Upper lobe of left lung (tissue), 6 donors: ENCODE data around the gene IGIP. TPM values are rescaled to one million over a fixed set of nuclear protein-coding genes. Genes with fewer than 3 reads are reported as not detected.

Source experiments
- ATAC-seq, 2 donors: fragments of 200-7000 bp; cut with Tn5 transposase; one replicate each; pipeline ENCODE4 v1.9.1; 2022; ENCODE audit warnings: mild to moderate bottlenecking in 2 of 2, moderate library complexity in 2 of 2; ENCODE audit not compliant: low FRiP score in 2 of 2
- DNase-seq, 2 donors: peaks; one replicate each; pipeline ENCODE4 v3.0.0-alpha.2; 2019 to 2020
- H3K27ac ChIP-seq, 4 donors: fragments of 200-600 bp; sonication (generic); one replicate each; pipeline ENCODE4 v1.5.1; 2016 to 2019
- H3K27me3 ChIP-seq, 4 donors: fragments of 200-600 bp; sonication (generic); one replicate each; pipeline ENCODE4 v1.5.1; 2017 to 2019
- H3K36me3 ChIP-seq, 4 donors: fragments of 200-600 bp; sonication (generic); one replicate each; pipeline ENCODE4 v1.5.1; 2016 to 2019
- H3K4me1 ChIP-seq, 4 donors: fragments of 200-600 bp; sonication (generic); one replicate each; pipeline ENCODE4 v1.5.1; 2018 to 2019
- H3K4me3 ChIP-seq, 4 donors: fragments of 200-600 bp; sonication (generic); one replicate each; pipeline ENCODE4 v1.5.1; 2017 to 2019; ENCODE audit warnings: mild to moderate bottlenecking in 2 of 4, moderate library complexity in 1 of 4
- H3K9me3 ChIP-seq, 4 donors: fragments of 200-600 bp; sonication (generic); one replicate each; pipeline ENCODE4 v1.5.1; 2018 to 2019
- EP300 ChIP-seq, 4 donors: sonication (generic); formaldehyde crosslinking; IDR thresholded peaks; one replicate each; pipeline ENCODE4 v1.5.1; 2017; ENCODE audit warnings: antibody characterized with exemption in 4 of 4, control low read depth in 2 of 4
- POLR2A ChIP-seq, 4 donors: fragments of 450-650 bp; IDR thresholded peaks; one replicate each; pipeline ENCODE4 v1.5.1; 2016 to 2017; ENCODE audit warnings: antibody characterized with exemption in 4 of 4, mild to moderate bottlenecking in 2 of 4
- POLR2AphosphoS5 ChIP-seq, 2 donors: sonication (generic); formaldehyde crosslinking; IDR thresholded peaks; one replicate each; pipeline ENCODE4 v1.5.1; 2017; ENCODE audit warnings: antibody characterized with exemption in 2 of 2
- WGBS, 2 donors: methylation state at CpG; one replicate each; pipeline ENCODE4 v1.1.5; 2017 to 2018; 5-methylcytosine and 5-hydroxymethylcytosine counted together
- total RNA-seq, 6 donors: library from RNA; depleted of rRNA in 4 of 6; stranded (reverse); fragments of >200 nt in 4 of 6; gene quantifications; one replicate each; pipeline versions ENCODE4 v1.1.0 to v1.2.1, GENCODE V29; 2016 to 2021
- TF ChIP-seq, protein P1 (sequence below), 6 experiments: fragments of 450-650 bp in 4 of 6; fragments of 200-600 bp in 2 of 6; sonication (generic) in 2 of 6; IDR thresholded peaks; one replicate each; pipeline ENCODE4 v1.5.1; 2016 to 2019; ENCODE audit warnings: antibody characterized with exemption in 6 of 6
- donor health status: DM: no; HTN: no; CAD: no; lungs with moderate emphysema.
- donor health status: DM: no; HTN: yes; CAD: no; lungs with severe emphysema.

The IGIP gene
- total RNA-seq = 10 to 100 TPM in 4 of 6 donors, 1 to 10 TPM in 2; 8.4 to 32.8 (median 11.8) TPM

GRCh38 chr5:140125637-140126036 lies at the start of gene IGIP:
TSS of gene IGIP (plus strand) at chr5:140125937. CDS start at chr5:140128477, 2,540 bp downstream.
- WGBS, 2 donors = 97 to 98% methylated on average over 4 of the region's 4 CpGs
- H3K9me3 ChIP-seq = no peaks in the 10 kb centered on the region
- H3K4me1 ChIP-seq = peaks cover 6 to 32% (median 15%) of the 10 kb centered on the region in 4 donors
- ATAC-seq (no peak), DNase-seq (no peak)
- H3K4me3 ChIP-seq = no peak within 1 kb of the TSS
- no peaks in the 10 kb centered on the region for H3K27me3 ChIP-seq
- TF ChIP-seq EP300 (IDR thresholded peaks at IDR 0.05) = no peak
- no peak for TF ChIP-seq POLR2AphosphoS5 (IDR thresholded peaks at IDR 0.05)
- TF ChIP-seq POLR2A (IDR thresholded peaks at IDR 0.05) = no peak
- TF ChIP-seq, protein P1, sequence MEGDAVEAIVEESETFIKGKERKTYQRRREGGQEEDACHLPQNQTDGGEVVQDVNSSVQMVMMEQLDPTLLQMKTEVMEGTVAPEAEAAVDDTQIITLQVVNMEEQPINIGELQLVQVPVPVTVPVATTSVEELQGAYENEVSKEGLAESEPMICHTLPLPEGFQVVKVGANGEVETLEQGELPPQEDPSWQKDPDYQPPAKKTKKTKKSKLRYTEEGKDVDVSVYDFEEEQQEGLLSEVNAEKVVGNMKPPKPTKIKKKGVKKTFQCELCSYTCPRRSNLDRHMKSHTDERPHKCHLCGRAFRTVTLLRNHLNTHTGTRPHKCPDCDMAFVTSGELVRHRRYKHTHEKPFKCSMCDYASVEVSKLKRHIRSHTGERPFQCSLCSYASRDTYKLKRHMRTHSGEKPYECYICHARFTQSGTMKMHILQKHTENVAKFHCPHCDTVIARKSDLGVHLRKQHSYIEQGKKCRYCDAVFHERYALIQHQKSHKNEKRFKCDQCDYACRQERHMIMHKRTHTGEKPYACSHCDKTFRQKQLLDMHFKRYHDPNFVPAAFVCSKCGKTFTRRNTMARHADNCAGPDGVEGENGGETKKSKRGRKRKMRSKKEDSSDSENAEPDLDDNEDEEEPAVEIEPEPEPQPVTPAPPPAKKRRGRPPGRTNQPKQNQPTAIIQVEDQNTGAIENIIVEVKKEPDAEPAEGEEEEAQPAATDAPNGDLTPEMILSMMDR (IDR thresholded peaks at IDR 0.05) = no peak
- H3K36me3 ChIP-seq = no peaks in the 10 kb centered on the region
- H3K27ac ChIP-seq = no peak within 1 kb of the TSS

GRCh38 chr5:140076142-140076541 lies 49.6 kb upstream of the IGIP start:
- Histone ChIP-seq H3K4me1 (peaks cover 0 to 2% (median 0%) of the 10 kb centered on the region in 4 donors), H3K9me3 (no peaks in the 10 kb centered on the region), H3K4me3 (no peak overlapping the region), H3K36me3 (no peaks in the 10 kb centered on the region), H3K27me3 (no peaks in the 10 kb centered on the region), H3K27ac (no peak overlapping the region)
- no peak for DNase-seq
- WGBS, 2 donors = 91 to 100% methylated on average over 1 of the region's 1 CpG
- ATAC-seq = no peak
- TF ChIP-seq EP300 (IDR thresholded peaks at IDR 0.05) = no peak

- Histone ChIP-seq H3K27ac (no peak overlapping the region), H3K4me3 (no peak overlapping the region), H3K4me1 (peaks cover 0 to 2% (median 0%) of the 10 kb centered on the region in 4 donors), H3K9me3 (no peaks in the 10 kb centered on the region), H3K27me3 (no peaks in the 10 kb centered on the region), H3K36me3 (no peaks in the 10 kb centered on the region)
- ATAC-seq = no peak
- WGBS, 2 donors = 68 to 77% methylated on average over 2 of the region's 2 CpGs
- no peak for DNase-seq
- TF ChIP-seq, protein P1 (IDR thresholded peaks at IDR 0.05) = no peak
- no peak for TF ChIP-seq POLR2A (IDR thresholded peaks at IDR 0.05)
- no peak for TF ChIP-seq POLR2AphosphoS5 (IDR thresholded peaks at IDR 0.05)
- no peak for TF ChIP-seq EP300 (IDR thresholded peaks at IDR 0.05)
Observed at GRCh38 chr5:140076788-140077187, 48.9 kb upstream of the IGIP start.

- no peaks in the 10 kb centered on the region for H3K27me3 ChIP-seq
- WGBS, 2 donors = 81 to 93% methylated on average over 1 of the region's 1 CpG
Observed at GRCh38 chr5:140083120-140083519, 42.6 kb upstream of the IGIP start.

DNA sequence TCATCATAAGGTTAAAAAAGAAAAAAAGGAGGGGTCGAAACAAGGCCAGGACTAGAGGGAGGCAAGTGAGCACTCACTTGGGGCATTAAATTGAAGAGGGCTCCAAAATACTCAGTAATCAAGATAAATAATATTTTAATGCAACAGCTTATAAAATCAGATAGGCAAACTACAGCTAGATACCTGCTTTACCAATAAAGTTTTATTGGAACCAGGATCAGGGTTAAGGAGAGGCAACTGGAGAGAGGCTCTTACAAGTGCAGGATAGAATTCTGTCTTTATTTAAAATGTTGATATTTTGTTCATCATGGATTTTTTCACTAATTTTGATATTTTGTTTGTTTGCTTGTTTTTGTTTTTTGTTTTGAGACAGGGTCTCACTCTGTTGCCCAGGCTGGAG lies 42.1 kb upstream of the IGIP start:
- WGBS, 2 donors = 82 to 94% methylated on average over 1 of the region's 1 CpG
- H3K9me3 ChIP-seq = no peaks in the 10 kb centered on the region
- H3K27ac ChIP-seq = no peak overlapping the region
- ATAC-seq (no peak), DNase-seq (no peak)
- TF ChIP-seq EP300 (IDR thresholded peaks at IDR 0.05) (no peak), POLR2A (IDR thresholded peaks at IDR 0.05) (no peak), POLR2AphosphoS5 (IDR thresholded peaks at IDR 0.05) (no peak)
- TF ChIP-seq, protein P1 (IDR thresholded peaks at IDR 0.05) = no peak
- H3K27me3 ChIP-seq = no peaks in the 10 kb centered on the region
- no peak overlapping the region for H3K4me3 ChIP-seq
- peaks cover 0 to 4% (median 0%) of the 10 kb centered on the region in 4 donors for H3K4me1 ChIP-seq
- H3K36me3 ChIP-seq = no peaks in the 10 kb centered on the region

More at GRCh38 chr5:140083120-140083519, 42.6 kb upstream of the IGIP start:
- H3K4me1 ChIP-seq = peaks cover 0 to 4% (median 0%) of the 10 kb centered on the region in 4 donors
- H3K9me3 ChIP-seq = no peaks in the 10 kb centered on the region
- no peak overlapping the region for H3K27ac ChIP-seq
- TF ChIP-seq EP300 (IDR thresholded peaks at IDR 0.05) (no peak), POLR2AphosphoS5 (IDR thresholded peaks at IDR 0.05) (no peak), POLR2A (IDR thresholded peaks at IDR 0.05) (no peak)
- TF ChIP-seq, protein P1 (IDR thresholded peaks at IDR 0.05) = no peak
- no peak overlapping the region for H3K4me3 ChIP-seq
- ATAC-seq (no peak), DNase-seq (no peak)
- no peaks in the 10 kb centered on the region for H3K36me3 ChIP-seq
